SK-N-SH treated with all-trans-retinoic acid at 6 μM for 48 hours (cell line): ENCODE data around the gene TRIM65.

Source experiments
- ATAC-seq: fragments of 200-7000 bp; cut with Tn5 transposase; 3 replicates; pipeline ENCODE4 v1.9.1; 2020; ENCODE audit warnings: mild to moderate bottlenecking, moderate library complexity
- ARNTL ChIP-seq: fragments of 450-650 bp; formaldehyde crosslinking; IDR thresholded peaks from 2 replicates; pipeline ENCODE4 v1.5.0; 2020; ENCODE audit warnings: low read depth, mild to moderate bottlenecking, moderate library complexity, borderline replicate concordance
- BACH2 ChIP-seq: fragments of 250-450 bp; sonication (Bioruptor Pico); IDR thresholded peaks from 2 replicates; pipeline ENCODE4 v1.9.0; 2021; ENCODE audit warnings: mild to moderate bottlenecking, borderline replicate concordance
- CSDC2 ChIP-seq: fragments of 250-450 bp; sonication (Bioruptor Pico); IDR thresholded peaks from 2 replicates; pipeline ENCODE4 v1.5.0; 2020; ENCODE audit warnings: mild to moderate bottlenecking, moderate library complexity
- CSRNP3 ChIP-seq: fragments of 250-450 bp; sonication (Bioruptor Pico); IDR thresholded peaks from 2 replicates; pipeline ENCODE4 v1.5.1; 2021; ENCODE audit warnings: mild to moderate bottlenecking, moderate library complexity
- ESRRG ChIP-seq: fragments of 250-450 bp; sonication (Bioruptor Pico); IDR thresholded peaks from 2 replicates; pipeline ENCODE4 v1.6.1; 2021; ENCODE audit warnings: mild to moderate bottlenecking
- GLIS3 ChIP-seq: fragments of 250-450 bp; sonication (Bioruptor Pico); IDR thresholded peaks from 2 replicates; pipeline ENCODE4 v1.5.0; 2020; ENCODE audit warnings: mild to moderate bottlenecking, moderate library complexity
- ISL1 ChIP-seq: fragments of 250-450 bp; sonication (Bioruptor Pico); IDR thresholded peaks from 2 replicates; pipeline ENCODE4 v2.1.2; 2022; ENCODE audit warnings: mild to moderate bottlenecking, moderate library complexity
- OSR1 ChIP-seq: fragments of 250-450 bp; sonication (Bioruptor Pico); IDR thresholded peaks from 2 replicates; pipeline ENCODE4 v1.8.0; 2022; ENCODE audit warnings: moderate library complexity, mild to moderate bottlenecking, inconsistent platforms
- PPARA ChIP-seq: fragments of 250-450 bp; sonication (Bioruptor Pico); IDR thresholded peaks from 2 replicates; pipeline ENCODE4 v1.5.0; 2020; ENCODE audit warnings: mild to moderate bottlenecking, borderline replicate concordance
- RARB ChIP-seq: fragments of 250-450 bp; sonication (Bioruptor Pico); IDR thresholded peaks from 2 replicates; pipeline ENCODE4 v1.8.0; 2021; ENCODE audit warnings: mild to moderate bottlenecking, moderate library complexity
- SNAI2 ChIP-seq: fragments of 250-450 bp; sonication (Bioruptor Pico); IDR thresholded peaks from 2 replicates; pipeline ENCODE4 v1.5.0; 2020; ENCODE audit warnings: mild to moderate bottlenecking, moderate library complexity
- TCF4 ChIP-seq: fragments of 250-450 bp; sonication (Bioruptor Pico); IDR thresholded peaks from 2 replicates; pipeline ENCODE4 v1.8.0; 2021; ENCODE audit warnings: mild to moderate bottlenecking, moderate library complexity, borderline replicate concordance
- TOX ChIP-seq: fragments of 250-450 bp; sonication (Bioruptor Pico); IDR thresholded peaks from 2 replicates; pipeline ENCODE4 v1.8.0; 2021; ENCODE audit warnings: mild to moderate bottlenecking, moderate library complexity, borderline replicate concordance
- ZC3H10 ChIP-seq: fragments of 250-450 bp; sonication (Bioruptor Pico); IDR thresholded peaks from 2 replicates; pipeline ENCODE4 v1.5.1; 2021; ENCODE audit warnings: mild to moderate bottlenecking, moderate library complexity
- ZFP3 ChIP-seq: fragments of 250-450 bp; sonication (Bioruptor Pico); IDR thresholded peaks from 2 replicates; pipeline ENCODE4 v1.5.0; 2020; ENCODE audit warnings: mild to moderate bottlenecking, moderate library complexity
- ZFP30 ChIP-seq: fragments of 450-650 bp; formaldehyde crosslinking; IDR thresholded peaks from 2 replicates; pipeline ENCODE4 v1.5.0; 2022; ENCODE audit warnings: mild to moderate bottlenecking, moderate library complexity
- ZNF565 ChIP-seq: fragments of 450-650 bp; formaldehyde crosslinking; conservative IDR thresholded peaks from 2 replicates; pipeline ENCODE4 v1.5.0; 2020; ENCODE audit warnings: low read depth, mild to moderate bottlenecking, moderate library complexity
- ZNF70 ChIP-seq: fragments of 450-650 bp; formaldehyde crosslinking; IDR thresholded peaks from 2 replicates; pipeline ENCODE4 v1.5.0; 2020; ENCODE audit warnings: mild to moderate bottlenecking, moderate library complexity
- ZNF8 ChIP-seq: fragments of 450-650 bp; formaldehyde crosslinking; IDR thresholded peaks from 2 replicates; pipeline ENCODE4 v1.5.0; 2020; ENCODE audit warnings: mild to moderate bottlenecking, moderate library complexity
- TF ChIP-seq, protein P1 (sequence below): fragments of 250-450 bp; sonication (Bioruptor Pico); IDR thresholded peaks from 2 replicates; pipeline ENCODE4 v1.5.1; 2020; ENCODE audit warnings: low read depth, mild to moderate bottlenecking, moderate library complexity
- TF ChIP-seq, protein P2 (sequence below): fragments of 250-450 bp; sonication (Bioruptor Pico); IDR thresholded peaks from 2 replicates; pipeline ENCODE4 v1.8.0; 2020; ENCODE audit warnings: mild to moderate bottlenecking, moderate library complexity, borderline replicate concordance
- TF ChIP-seq, protein P3 (sequence below): fragments of 250-450 bp; sonication (Bioruptor Pico); IDR thresholded peaks from 2 replicates; pipeline ENCODE4 v1.5.0; 2020; ENCODE audit warnings: mild to moderate bottlenecking, moderate library complexity
- TF ChIP-seq, protein P4 (sequence below): fragments of 250-450 bp; sonication (Bioruptor Pico); IDR thresholded peaks from 2 replicates; pipeline ENCODE4 v1.8.0; 2021; ENCODE audit warnings: low read depth, mild to moderate bottlenecking, moderate library complexity, borderline replicate concordance

Gene TRIM65

DNA sequence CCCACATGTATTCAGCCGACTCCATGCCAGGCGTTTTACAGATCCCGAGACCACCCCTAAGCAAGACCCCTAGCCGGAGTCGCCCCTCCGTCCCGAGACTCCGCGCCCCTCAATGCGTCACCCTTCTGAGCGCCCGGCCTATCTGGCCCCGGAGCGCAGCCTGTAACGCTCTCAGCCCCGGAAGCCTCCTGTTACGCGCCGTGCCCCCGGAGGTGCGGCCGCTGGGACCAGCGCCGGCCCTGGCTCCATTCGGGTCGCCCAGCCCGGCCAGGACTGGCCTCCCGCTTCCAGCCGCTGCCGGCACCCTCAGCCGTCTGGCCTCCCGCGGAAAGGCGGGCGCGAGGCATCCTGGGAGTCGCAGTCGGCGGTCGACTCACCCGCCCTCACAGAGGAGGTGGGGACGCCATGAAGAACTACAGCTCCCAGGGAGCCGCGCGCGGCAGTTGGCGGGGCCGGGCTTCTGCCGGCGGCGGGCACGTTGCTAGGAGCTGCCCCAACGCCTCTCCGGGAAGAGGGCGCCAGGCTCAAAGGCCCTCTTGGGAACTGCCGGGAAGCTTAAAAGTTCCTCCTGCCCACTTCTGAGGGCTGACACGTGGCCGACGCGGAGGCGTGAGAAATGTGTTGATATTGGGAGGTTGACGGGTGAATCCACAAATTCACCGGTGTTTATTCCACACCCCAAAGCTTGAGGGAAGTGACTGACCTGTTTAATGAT is 44.1 kb upstream of the TRIM65 start, which contains the start of gene FBF1:
Gene FBF1 (minus strand): TSS at position 316 of the 715 bp plus-strand sequence. CDS start 2,893 bp downstream, outside the sequence.
- TF ChIP-seq ZNF8 (no peak), ESRRG (CRISPR knock-in tag) (0 out of 2 replicates have a peak, but pooled peaks have one; percentile 68), CSDC2 (0 out of 2 replicates have a peak, but pooled peaks have one; percentile 66), ISL1 (CRISPR knock-in tag) (no peak), ZNF565 (CRISPR knock-in tag) (no peak), GLIS3 (CRISPR knock-in tag) (peak; percentile 91), ZC3H10 (CRISPR knock-in tag) (peak; percentile 19; the same call in 1 of the 2 replicates), TOX (CRISPR knock-in tag) (no peak), ZFP3 (CRISPR knock-in tag) (no peak), TCF4 (CRISPR knock-in tag) (no peak), CSRNP3 (CRISPR knock-in tag) (no peak; the same call in 1 of the 2 replicates), ARNTL (CRISPR knock-in tag) (no peak), ZFP30 (CRISPR knock-in tag) (no peak), SNAI2 (CRISPR knock-in tag) (no peak), RARB (CRISPR knock-in tag) (no peak), PPARA (CRISPR knock-in tag) (no peak), OSR1 (CRISPR knock-in tag) (no peak), BACH2 (no peak), ZNF70 (peak; percentile 66; the same call in 1 of the 2 replicates)
- TF ChIP-seq, protein P1, sequence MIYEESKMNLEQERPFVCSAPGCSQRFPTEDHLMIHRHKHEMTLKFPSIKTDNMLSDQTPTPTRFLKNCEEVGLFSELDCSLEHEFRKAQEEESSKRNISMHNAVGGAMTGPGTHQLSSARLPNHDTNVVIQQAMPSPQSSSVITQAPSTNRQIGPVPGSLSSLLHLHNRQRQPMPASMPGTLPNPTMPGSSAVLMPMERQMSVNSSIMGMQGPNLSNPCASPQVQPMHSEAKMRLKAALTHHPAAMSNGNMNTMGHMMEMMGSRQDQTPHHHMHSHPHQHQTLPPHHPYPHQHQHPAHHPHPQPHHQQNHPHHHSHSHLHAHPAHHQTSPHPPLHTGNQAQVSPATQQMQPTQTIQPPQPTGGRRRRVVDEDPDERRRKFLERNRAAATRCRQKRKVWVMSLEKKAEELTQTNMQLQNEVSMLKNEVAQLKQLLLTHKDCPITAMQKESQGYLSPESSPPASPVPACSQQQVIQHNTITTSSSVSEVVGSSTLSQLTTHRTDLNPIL (CRISPR knock-in tag), result no peak
- TF ChIP-seq, protein P2, sequence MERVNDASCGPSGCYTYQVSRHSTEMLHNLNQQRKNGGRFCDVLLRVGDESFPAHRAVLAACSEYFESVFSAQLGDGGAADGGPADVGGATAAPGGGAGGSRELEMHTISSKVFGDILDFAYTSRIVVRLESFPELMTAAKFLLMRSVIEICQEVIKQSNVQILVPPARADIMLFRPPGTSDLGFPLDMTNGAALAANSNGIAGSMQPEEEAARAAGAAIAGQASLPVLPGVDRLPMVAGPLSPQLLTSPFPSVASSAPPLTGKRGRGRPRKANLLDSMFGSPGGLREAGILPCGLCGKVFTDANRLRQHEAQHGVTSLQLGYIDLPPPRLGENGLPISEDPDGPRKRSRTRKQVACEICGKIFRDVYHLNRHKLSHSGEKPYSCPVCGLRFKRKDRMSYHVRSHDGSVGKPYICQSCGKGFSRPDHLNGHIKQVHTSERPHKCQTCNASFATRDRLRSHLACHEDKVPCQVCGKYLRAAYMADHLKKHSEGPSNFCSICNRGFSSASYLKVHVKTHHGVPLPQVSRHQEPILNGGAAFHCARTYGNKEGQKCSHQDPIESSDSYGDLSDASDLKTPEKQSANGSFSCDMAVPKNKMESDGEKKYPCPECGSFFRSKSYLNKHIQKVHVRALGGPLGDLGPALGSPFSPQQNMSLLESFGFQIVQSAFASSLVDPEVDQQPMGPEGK, result no peak
- TF ChIP-seq, protein P3, sequence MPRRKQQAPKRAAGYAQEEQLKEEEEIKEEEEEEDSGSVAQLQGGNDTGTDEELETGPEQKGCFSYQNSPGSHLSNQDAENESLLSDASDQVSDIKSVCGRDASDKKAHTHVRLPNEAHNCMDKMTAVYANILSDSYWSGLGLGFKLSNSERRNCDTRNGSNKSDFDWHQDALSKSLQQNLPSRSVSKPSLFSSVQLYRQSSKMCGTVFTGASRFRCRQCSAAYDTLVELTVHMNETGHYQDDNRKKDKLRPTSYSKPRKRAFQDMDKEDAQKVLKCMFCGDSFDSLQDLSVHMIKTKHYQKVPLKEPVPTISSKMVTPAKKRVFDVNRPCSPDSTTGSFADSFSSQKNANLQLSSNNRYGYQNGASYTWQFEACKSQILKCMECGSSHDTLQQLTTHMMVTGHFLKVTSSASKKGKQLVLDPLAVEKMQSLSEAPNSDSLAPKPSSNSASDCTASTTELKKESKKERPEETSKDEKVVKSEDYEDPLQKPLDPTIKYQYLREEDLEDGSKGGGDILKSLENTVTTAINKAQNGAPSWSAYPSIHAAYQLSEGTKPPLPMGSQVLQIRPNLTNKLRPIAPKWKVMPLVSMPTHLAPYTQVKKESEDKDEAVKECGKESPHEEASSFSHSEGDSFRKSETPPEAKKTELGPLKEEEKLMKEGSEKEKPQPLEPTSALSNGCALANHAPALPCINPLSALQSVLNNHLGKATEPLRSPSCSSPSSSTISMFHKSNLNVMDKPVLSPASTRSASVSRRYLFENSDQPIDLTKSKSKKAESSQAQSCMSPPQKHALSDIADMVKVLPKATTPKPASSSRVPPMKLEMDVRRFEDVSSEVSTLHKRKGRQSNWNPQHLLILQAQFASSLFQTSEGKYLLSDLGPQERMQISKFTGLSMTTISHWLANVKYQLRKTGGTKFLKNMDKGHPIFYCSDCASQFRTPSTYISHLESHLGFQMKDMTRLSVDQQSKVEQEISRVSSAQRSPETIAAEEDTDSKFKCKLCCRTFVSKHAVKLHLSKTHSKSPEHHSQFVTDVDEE (CRISPR knock-in tag), result no peak
- TF ChIP-seq, protein P4, sequence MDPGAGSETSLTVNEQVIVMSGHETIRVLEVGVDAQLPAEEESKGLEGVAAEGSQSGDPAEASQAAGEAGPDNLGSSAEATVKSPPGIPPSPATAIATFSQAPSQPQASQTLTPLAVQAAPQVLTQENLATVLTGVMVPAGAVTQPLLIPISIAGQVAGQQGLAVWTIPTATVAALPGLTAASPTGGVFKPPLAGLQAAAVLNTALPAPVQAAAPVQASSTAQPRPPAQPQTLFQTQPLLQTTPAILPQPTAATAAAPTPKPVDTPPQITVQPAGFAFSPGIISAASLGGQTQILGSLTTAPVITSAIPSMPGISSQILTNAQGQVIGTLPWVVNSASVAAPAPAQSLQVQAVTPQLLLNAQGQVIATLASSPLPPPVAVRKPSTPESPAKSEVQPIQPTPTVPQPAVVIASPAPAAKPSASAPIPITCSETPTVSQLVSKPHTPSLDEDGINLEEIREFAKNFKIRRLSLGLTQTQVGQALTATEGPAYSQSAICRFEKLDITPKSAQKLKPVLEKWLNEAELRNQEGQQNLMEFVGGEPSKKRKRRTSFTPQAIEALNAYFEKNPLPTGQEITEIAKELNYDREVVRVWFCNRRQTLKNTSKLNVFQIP (CRISPR knock-in tag), result no peak

GRCh38 chr17:75937652-75938051 is 40.9 kb upstream of the TRIM65 start:
- no peak for TF ChIP-seq RARB (CRISPR knock-in tag)
- no peak for TF ChIP-seq ESRRG (CRISPR knock-in tag)
- TF ChIP-seq ZFP3 (CRISPR knock-in tag), result no peak
- no peak for ATAC-seq

More for the DNA sequence above, 44.1 kb upstream of the TRIM65 start, which contains the start of gene FBF1:
- ATAC-seq, result peak; percentile 100
